GM20000 (cell line): Measurements from ENCODE around the gene LIN54.

ENCODE experiments used
- DNase-seq: peaks from one replicate; pipeline ENCODE4 v3.0.0; 2012; ENCODE audit warnings: low spot score
- TF ChIP-seq, protein P1 (sequence below): IDR thresholded peaks from 2 replicates; pipeline ENCODE4 v1.5.1; 2012; ENCODE audit warnings: mild to moderate bottlenecking, control low read depth; ENCODE audit errors: extremely low read depth, missing control alignments

The LIN54 gene

GRCh38 chr4:82898322-82899243 is 112.0 kb downstream of the LIN54 start:
- TF ChIP-seq, protein P1, sequence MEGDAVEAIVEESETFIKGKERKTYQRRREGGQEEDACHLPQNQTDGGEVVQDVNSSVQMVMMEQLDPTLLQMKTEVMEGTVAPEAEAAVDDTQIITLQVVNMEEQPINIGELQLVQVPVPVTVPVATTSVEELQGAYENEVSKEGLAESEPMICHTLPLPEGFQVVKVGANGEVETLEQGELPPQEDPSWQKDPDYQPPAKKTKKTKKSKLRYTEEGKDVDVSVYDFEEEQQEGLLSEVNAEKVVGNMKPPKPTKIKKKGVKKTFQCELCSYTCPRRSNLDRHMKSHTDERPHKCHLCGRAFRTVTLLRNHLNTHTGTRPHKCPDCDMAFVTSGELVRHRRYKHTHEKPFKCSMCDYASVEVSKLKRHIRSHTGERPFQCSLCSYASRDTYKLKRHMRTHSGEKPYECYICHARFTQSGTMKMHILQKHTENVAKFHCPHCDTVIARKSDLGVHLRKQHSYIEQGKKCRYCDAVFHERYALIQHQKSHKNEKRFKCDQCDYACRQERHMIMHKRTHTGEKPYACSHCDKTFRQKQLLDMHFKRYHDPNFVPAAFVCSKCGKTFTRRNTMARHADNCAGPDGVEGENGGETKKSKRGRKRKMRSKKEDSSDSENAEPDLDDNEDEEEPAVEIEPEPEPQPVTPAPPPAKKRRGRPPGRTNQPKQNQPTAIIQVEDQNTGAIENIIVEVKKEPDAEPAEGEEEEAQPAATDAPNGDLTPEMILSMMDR = peak; percentile 26
- no peak for DNase-seq

DNA sequence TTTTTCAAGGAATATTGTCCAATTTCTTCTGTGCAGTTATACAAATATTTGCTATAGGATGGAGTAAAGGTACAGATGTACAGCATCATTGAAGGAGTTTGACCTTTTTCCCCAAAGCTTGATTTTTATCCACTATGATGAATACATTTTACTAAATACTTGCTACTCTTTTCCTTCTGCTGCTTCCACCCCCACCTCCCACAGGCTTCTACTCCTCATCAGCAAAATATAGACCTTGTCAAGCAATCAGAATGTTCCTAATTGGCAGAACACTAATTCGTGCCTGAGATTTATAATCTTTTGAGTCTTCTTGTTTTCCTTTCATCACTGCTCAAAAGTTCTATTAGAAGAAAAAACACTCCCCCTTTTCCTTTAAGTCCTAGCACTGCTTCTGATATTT is 113.9 kb downstream of the LIN54 start:
- TF ChIP-seq, protein P1 = no peak
- DNase-seq = no peak

DNA sequence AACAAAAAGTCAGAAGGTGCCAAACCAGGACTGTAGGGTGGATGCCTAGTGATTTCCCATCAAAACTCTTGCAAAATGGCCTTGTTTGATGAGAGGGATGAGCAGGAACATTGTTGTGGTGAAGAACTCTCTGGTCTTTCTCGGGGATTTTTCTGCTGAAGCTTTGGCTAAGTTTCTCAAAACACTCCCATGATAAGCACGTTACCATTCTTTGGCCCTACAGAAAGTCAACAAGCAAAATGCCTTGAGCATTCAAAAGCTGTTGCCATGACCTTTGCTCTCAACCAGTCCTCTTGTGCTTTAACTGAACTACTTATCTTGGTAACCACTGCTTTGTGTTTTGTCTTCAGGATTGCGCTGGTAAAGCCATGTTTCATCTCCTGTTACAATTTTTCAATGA is 116.7 kb downstream of the LIN54 start:
- TF ChIP-seq, protein P1 = no peak
- DNase-seq = no peak

DNA sequence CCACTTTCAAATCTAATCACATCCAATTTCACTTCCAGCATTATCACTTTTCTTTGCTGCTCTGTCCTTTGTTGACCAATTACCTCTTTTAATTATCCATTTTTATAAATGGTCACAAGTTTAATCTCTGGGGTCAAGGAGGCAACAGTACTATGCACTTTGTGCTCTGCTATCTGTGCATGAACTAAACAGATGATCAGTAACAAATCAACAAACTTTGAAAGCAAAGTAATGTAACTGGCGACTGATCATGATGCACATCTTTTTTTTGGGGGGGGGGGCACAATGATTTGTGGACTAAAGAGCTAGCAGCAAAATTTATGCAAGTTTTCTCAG is 118.2 kb downstream of the LIN54 start:
- TF ChIP-seq, protein P1 = no peak
- no peak for DNase-seq

- DNase-seq = no peak
- TF ChIP-seq, protein P1 = no peak
These were observed 118.7 kb downstream of the LIN54 start for GRCh38 chr4:82891707-82892466.

GRCh38 chr4:82890901-82891706 is 119.5 kb downstream of the LIN54 start, which contains the start of gene SEC31A:
SEC31A (minus strand) TSS chr4:82891153; CDS start chr4:82881936, 9,217 bp downstream.
- TF ChIP-seq, protein P1 = peak; percentile 0

More at GRCh38 chr4:82890901-82891706, 119.5 kb downstream of the LIN54 start, which contains the start of gene SEC31A:
- peak; percentile 91 for DNase-seq
